Measurements from ENCODE around the gene SFXN3. TPM values are rescaled to one million over a fixed set of nuclear protein-coding genes. Genes with fewer than 3 reads are reported as not detected.

SFXN3 gene
- total and polyA plus RNA-seq, 8 donors, result 20.8 to 79.0 (median 24.1) TPM

DNA sequence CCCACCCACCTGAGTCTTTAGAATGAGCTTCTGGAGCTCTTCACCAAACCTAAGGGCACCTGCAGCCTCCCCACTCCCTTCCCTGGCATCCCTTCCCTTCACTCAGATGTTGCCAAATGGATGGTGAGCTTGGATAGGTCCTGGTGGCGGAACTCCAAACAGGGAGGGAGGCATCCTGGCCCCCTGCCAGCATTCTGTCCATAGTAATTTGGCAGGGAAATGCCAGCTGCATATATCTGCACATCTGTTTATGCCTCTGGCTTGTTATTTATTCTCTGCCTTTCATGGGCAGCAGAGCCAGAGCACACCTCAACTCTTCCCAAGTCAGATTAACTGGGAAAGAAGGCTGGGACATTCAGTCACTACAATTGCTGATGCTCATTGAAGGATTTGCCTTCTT lies 48.8 kb downstream of the SFXN3 start:
- H3K27ac ChIP-seq, result no peak overlapping the region
- no peaks in the 10 kb centered on the region for H3K4me1 ChIP-seq
- H3K36me3 ChIP-seq, result no peaks in the 10 kb centered on the region
- no peak for DNase-seq
- ATAC-seq, result no peak
- no peaks in the 10 kb centered on the region for H3K9me3 ChIP-seq
- no peak overlapping the region for H3K4me3 ChIP-seq
- intact Hi-C loops (cut with DNase I), result no loop called here
- peaks cover 8 to 96% of the 10 kb centered on the region in 2 donors for H3K27me3 ChIP-seq
- TF ChIP-seq, protein P1, sequence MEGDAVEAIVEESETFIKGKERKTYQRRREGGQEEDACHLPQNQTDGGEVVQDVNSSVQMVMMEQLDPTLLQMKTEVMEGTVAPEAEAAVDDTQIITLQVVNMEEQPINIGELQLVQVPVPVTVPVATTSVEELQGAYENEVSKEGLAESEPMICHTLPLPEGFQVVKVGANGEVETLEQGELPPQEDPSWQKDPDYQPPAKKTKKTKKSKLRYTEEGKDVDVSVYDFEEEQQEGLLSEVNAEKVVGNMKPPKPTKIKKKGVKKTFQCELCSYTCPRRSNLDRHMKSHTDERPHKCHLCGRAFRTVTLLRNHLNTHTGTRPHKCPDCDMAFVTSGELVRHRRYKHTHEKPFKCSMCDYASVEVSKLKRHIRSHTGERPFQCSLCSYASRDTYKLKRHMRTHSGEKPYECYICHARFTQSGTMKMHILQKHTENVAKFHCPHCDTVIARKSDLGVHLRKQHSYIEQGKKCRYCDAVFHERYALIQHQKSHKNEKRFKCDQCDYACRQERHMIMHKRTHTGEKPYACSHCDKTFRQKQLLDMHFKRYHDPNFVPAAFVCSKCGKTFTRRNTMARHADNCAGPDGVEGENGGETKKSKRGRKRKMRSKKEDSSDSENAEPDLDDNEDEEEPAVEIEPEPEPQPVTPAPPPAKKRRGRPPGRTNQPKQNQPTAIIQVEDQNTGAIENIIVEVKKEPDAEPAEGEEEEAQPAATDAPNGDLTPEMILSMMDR (IDR thresholded peaks at IDR 0.05), result no peak

DNA sequence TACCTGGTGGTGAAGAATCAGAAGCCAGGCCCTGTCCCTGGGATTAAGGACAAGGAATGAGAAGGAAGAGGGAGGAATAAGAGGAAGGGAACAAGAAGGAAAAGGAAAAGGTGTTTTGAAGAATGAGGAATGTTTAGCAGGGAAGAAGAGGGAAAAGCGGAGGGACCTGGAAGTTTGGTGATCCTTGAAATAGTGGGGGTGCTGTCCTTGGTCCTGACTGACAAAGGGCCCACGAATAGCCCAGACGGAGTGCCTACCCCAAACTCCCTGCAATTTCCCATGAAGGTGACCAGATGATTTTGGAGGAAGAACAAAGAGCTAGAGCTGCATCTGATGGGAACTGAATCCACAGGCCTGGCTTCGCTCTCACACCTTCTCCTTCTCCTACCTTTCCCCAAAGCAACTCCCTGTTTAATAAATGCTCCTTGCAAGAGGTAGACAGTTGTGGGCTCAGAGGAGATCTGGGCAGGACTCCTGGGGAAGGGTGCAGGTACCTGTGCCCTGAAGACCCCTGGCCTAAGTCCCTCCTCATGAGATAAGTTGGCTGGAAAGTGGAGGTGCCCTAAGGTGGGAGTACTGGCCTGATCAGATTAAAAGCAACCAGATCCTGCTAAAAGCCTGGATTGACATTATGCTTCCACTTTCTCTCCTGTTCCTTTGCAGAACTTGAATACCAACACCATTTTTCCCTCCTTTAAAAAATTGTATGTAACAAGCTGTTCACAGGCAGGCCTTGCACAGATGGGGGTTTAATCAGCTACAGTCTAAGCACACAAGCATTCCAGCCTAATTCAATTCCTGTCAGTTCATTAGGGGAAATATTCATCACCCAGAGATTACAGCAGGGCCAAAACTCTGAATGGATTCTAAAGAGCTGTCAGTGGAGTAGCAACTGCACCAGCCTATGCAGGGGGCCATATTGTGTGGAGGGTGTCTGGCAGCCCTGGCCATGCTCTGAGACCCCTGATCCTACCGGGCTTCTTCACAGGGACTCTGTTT lies 50.2 kb downstream of the SFXN3 start:
- Histone ChIP-seq H3K36me3 (no peaks in the 10 kb centered on the region), H3K4me3 (no peak overlapping the region), H3K27me3 (peaks cover 0 to 96% of the 10 kb centered on the region in 2 donors), H3K9me3 (no peaks in the 10 kb centered on the region), H3K27ac (no peak overlapping the region), H3K4me1 (no peaks in the 10 kb centered on the region)
- TF ChIP-seq, protein P1 (IDR thresholded peaks at IDR 0.05), result no peak
- ATAC-seq (peak; percentile 61), DNase-seq (peak in 2 of 4 donors; percentile 46 to 51)
- intact Hi-C loops (cut with DNase I), result no loop called here

GRCh38 chr10:101085846-101086245 lies 54.8 kb downstream of the SFXN3 start:
- H3K27me3 ChIP-seq, result peaks cover 8 to 96% of the 10 kb centered on the region in 2 donors
- DNase-seq (no peak), ATAC-seq (no peak)
- H3K27ac ChIP-seq, result no peak overlapping the region
- intact Hi-C loops (cut with DNase I), result no loop called here
- no peaks in the 10 kb centered on the region for H3K9me3 ChIP-seq
- TF ChIP-seq, protein P1 (IDR thresholded peaks at IDR 0.05), result no peak
- no peaks in the 10 kb centered on the region for H3K4me1 ChIP-seq
- H3K4me3 ChIP-seq, result no peak overlapping the region
- H3K36me3 ChIP-seq, result no peaks in the 10 kb centered on the region

DNA sequence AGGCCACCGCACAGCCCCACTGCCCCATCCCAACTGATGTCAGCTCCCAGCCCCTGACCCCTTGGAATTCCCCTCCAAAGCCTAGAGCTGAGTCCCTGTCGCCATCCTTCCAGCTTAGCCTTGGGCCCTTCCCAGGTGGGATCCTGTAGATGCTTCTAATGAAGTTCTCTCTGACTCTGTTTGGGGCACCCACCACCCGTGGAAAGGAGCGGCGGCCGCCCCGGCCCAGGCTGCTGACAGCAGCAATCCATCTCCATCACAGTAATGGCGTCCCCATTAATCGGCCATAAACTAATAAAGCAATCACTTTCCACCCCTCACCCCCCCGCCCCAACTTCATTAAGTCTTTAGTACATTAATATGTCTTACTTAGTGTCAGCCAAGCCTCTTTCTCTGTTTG lies 56.3 kb downstream of the SFXN3 start:
- TF ChIP-seq, protein P1 (IDR thresholded peaks at IDR 0.05), result no peak
- Histone ChIP-seq H3K4me1 (no peaks in the 10 kb centered on the region), H3K27me3 (peaks cover 8 to 99% of the 10 kb centered on the region in 2 donors), H3K9me3 (no peaks in the 10 kb centered on the region), H3K27ac (no peak overlapping the region), H3K4me3 (no peak overlapping the region), H3K36me3 (no peaks in the 10 kb centered on the region)
- DNase-seq (no peak), ATAC-seq (no peak)
- intact Hi-C loops (cut with DNase I), result no loop called here

DNA sequence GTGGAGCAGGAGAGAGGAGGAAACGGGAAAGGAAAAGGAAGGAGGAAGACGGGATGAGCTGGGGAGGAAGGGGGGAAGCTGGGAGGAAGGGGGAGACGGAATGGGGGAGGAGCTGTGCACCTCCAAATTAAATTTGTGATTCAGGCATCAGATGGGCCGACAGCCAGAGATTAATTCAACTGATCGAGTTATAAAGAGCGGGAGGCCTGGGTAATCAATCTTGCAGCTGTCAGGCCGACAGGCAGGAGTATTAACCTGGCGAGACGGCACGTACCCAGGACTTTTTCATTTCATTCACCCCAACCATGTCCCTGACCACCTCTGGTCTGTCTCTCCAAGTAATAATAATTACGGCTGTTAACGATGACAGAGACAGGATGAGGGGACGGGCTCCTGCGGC lies 56.9 kb downstream of the SFXN3 start:
- peaks cover 12 to 99% of the 10 kb centered on the region in 2 donors for H3K27me3 ChIP-seq
- no peaks in the 10 kb centered on the region for H3K36me3 ChIP-seq
- H3K9me3 ChIP-seq, result no peaks in the 10 kb centered on the region
- H3K4me1 ChIP-seq, result no peaks in the 10 kb centered on the region
- TF ChIP-seq, protein P1 (IDR thresholded peaks at IDR 0.05), result no peak
- H3K4me3 ChIP-seq, result no peak overlapping the region
- DNase-seq, result no peak
- no peak for ATAC-seq
- intact Hi-C loops (cut with DNase I), result no loop called here
- no peak overlapping the region for H3K27ac ChIP-seq

Measured in left lung (tissue), 10 donors.